ENCODE results near the gene DKK3.

GRCh38 chr11:12023015-12023414 lies 14.6 kb upstream of the DKK3 start:
- no peak for TF ChIP-seq CTCF (IDR thresholded peaks at IDR 0.05; ENCODE audit: insufficient read depth, low read length, poor library complexity, severe bottlenecking)
- no peak for TF ChIP-seq EZH2phosphoT487 (conservative IDR thresholded peaks at IDR 0.05; ENCODE audit: low read length)
